SK-N-SH treated with all-trans-retinoic acid at 6 μM for 48 hours (cell line): Measurements from ENCODE around the gene RAET1G.

Experiments
- ATAC-seq: fragments of 200-7000 bp; cut with Tn5 transposase; 3 replicates; pipeline ENCODE4 v1.9.1; 2020; ENCODE audit warnings: mild to moderate bottlenecking, moderate library complexity
- ARNTL ChIP-seq: fragments of 450-650 bp; formaldehyde crosslinking; IDR thresholded peaks from 2 replicates; pipeline ENCODE4 v1.5.0; 2020; ENCODE audit warnings: low read depth, mild to moderate bottlenecking, moderate library complexity, borderline replicate concordance
- BACH2 ChIP-seq: fragments of 250-450 bp; sonication (Bioruptor Pico); IDR thresholded peaks from 2 replicates; pipeline ENCODE4 v1.9.0; 2021; ENCODE audit warnings: mild to moderate bottlenecking, borderline replicate concordance
- CSDC2 ChIP-seq: fragments of 250-450 bp; sonication (Bioruptor Pico); IDR thresholded peaks from 2 replicates; pipeline ENCODE4 v1.5.0; 2020; ENCODE audit warnings: mild to moderate bottlenecking, moderate library complexity
- ESRRG ChIP-seq: fragments of 250-450 bp; sonication (Bioruptor Pico); IDR thresholded peaks from 2 replicates; pipeline ENCODE4 v1.6.1; 2021; ENCODE audit warnings: mild to moderate bottlenecking
- GLIS3 ChIP-seq: fragments of 250-450 bp; sonication (Bioruptor Pico); IDR thresholded peaks from 2 replicates; pipeline ENCODE4 v1.5.0; 2020; ENCODE audit warnings: mild to moderate bottlenecking, moderate library complexity
- ISL1 ChIP-seq: fragments of 250-450 bp; sonication (Bioruptor Pico); IDR thresholded peaks from 2 replicates; pipeline ENCODE4 v2.1.2; 2022; ENCODE audit warnings: mild to moderate bottlenecking, moderate library complexity
- OSR1 ChIP-seq: fragments of 250-450 bp; sonication (Bioruptor Pico); IDR thresholded peaks from 2 replicates; pipeline ENCODE4 v1.8.0; 2022; ENCODE audit warnings: moderate library complexity, mild to moderate bottlenecking, inconsistent platforms
- PATZ1 ChIP-seq: fragments of 250-450 bp; sonication (Bioruptor Pico); IDR thresholded peaks from 2 replicates; pipeline ENCODE4 v1.8.0; 2020; ENCODE audit warnings: mild to moderate bottlenecking, moderate library complexity, borderline replicate concordance
- PPARA ChIP-seq: fragments of 250-450 bp; sonication (Bioruptor Pico); IDR thresholded peaks from 2 replicates; pipeline ENCODE4 v1.5.0; 2020; ENCODE audit warnings: mild to moderate bottlenecking, borderline replicate concordance
- RARB ChIP-seq: fragments of 250-450 bp; sonication (Bioruptor Pico); IDR thresholded peaks from 2 replicates; pipeline ENCODE4 v1.8.0; 2021; ENCODE audit warnings: mild to moderate bottlenecking, moderate library complexity
- SNAI2 ChIP-seq: fragments of 250-450 bp; sonication (Bioruptor Pico); IDR thresholded peaks from 2 replicates; pipeline ENCODE4 v1.5.0; 2020; ENCODE audit warnings: mild to moderate bottlenecking, moderate library complexity
- TCF4 ChIP-seq: fragments of 250-450 bp; sonication (Bioruptor Pico); IDR thresholded peaks from 2 replicates; pipeline ENCODE4 v1.8.0; 2021; ENCODE audit warnings: mild to moderate bottlenecking, moderate library complexity, borderline replicate concordance
- TOX ChIP-seq: fragments of 250-450 bp; sonication (Bioruptor Pico); IDR thresholded peaks from 2 replicates; pipeline ENCODE4 v1.8.0; 2021; ENCODE audit warnings: mild to moderate bottlenecking, moderate library complexity, borderline replicate concordance
- ZC3H10 ChIP-seq: fragments of 250-450 bp; sonication (Bioruptor Pico); IDR thresholded peaks from 2 replicates; pipeline ENCODE4 v1.5.1; 2021; ENCODE audit warnings: mild to moderate bottlenecking, moderate library complexity
- ZFP3 ChIP-seq: fragments of 250-450 bp; sonication (Bioruptor Pico); IDR thresholded peaks from 2 replicates; pipeline ENCODE4 v1.5.0; 2020; ENCODE audit warnings: mild to moderate bottlenecking, moderate library complexity
- ZFP30 ChIP-seq: fragments of 450-650 bp; formaldehyde crosslinking; IDR thresholded peaks from 2 replicates; pipeline ENCODE4 v1.5.0; 2022; ENCODE audit warnings: mild to moderate bottlenecking, moderate library complexity
- ZNF8 ChIP-seq: fragments of 450-650 bp; formaldehyde crosslinking; IDR thresholded peaks from 2 replicates; pipeline ENCODE4 v1.5.0; 2020; ENCODE audit warnings: mild to moderate bottlenecking, moderate library complexity
- TF ChIP-seq, protein P1 (sequence below): fragments of 250-450 bp; sonication (Bioruptor Pico); IDR thresholded peaks from 2 replicates; pipeline ENCODE4 v1.5.1; 2021; ENCODE audit warnings: mild to moderate bottlenecking, moderate library complexity
- TF ChIP-seq, protein P2 (sequence below): fragments of 250-450 bp; sonication (Bioruptor Pico); IDR thresholded peaks from 2 replicates; pipeline ENCODE4 v1.5.0; 2020; ENCODE audit warnings: mild to moderate bottlenecking, moderate library complexity
- TF ChIP-seq, protein P3 (sequence below): fragments of 250-450 bp; sonication (Bioruptor Pico); IDR thresholded peaks from 2 replicates; pipeline ENCODE4 v1.8.0; 2021; ENCODE audit warnings: low read depth, mild to moderate bottlenecking, moderate library complexity, borderline replicate concordance
- TF ChIP-seq, protein P4 (sequence below): fragments of 250-450 bp; sonication (Bioruptor Pico); IDR thresholded peaks from 2 replicates; pipeline ENCODE4 v1.5.1; 2020; ENCODE audit warnings: low read depth, mild to moderate bottlenecking, moderate library complexity

RAET1G gene

GRCh38 chr6:149900620-149901443 lies 22.1 kb downstream of the RAET1G start:
- no peak for ATAC-seq
- TF ChIP-seq ARNTL (CRISPR knock-in tag) (no peak), PATZ1 (no peak), RARB (CRISPR knock-in tag) (no peak), ZFP30 (CRISPR knock-in tag) (no peak), BACH2 (CRISPR knock-in tag) (no peak), ESRRG (no peak), ZNF8 (CRISPR knock-in tag) (no peak), ZFP3 (CRISPR knock-in tag) (no peak), ISL1 (CRISPR knock-in tag) (no peak), PPARA (CRISPR knock-in tag) (no peak), GLIS3 (no peak), TCF4 (CRISPR knock-in tag) (no peak)
- TF ChIP-seq, protein P1, sequence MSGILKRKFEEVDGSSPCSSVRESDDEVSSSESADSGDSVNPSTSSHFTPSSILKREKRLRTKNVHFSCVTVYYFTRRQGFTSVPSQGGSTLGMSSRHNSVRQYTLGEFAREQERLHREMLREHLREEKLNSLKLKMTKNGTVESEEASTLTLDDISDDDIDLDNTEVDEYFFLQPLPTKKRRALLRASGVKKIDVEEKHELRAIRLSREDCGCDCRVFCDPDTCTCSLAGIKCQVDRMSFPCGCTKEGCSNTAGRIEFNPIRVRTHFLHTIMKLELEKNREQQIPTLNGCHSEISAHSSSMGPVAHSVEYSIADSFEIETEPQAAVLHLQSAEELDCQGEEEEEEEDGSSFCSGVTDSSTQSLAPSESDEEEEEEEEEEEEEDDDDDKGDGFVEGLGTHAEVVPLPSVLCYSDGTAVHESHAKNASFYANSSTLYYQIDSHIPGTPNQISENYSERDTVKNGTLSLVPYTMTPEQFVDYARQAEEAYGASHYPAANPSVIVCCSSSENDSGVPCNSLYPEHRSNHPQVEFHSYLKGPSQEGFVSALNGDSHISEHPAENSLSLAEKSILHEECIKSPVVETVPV (CRISPR knock-in tag): no peak
- TF ChIP-seq, protein P2, sequence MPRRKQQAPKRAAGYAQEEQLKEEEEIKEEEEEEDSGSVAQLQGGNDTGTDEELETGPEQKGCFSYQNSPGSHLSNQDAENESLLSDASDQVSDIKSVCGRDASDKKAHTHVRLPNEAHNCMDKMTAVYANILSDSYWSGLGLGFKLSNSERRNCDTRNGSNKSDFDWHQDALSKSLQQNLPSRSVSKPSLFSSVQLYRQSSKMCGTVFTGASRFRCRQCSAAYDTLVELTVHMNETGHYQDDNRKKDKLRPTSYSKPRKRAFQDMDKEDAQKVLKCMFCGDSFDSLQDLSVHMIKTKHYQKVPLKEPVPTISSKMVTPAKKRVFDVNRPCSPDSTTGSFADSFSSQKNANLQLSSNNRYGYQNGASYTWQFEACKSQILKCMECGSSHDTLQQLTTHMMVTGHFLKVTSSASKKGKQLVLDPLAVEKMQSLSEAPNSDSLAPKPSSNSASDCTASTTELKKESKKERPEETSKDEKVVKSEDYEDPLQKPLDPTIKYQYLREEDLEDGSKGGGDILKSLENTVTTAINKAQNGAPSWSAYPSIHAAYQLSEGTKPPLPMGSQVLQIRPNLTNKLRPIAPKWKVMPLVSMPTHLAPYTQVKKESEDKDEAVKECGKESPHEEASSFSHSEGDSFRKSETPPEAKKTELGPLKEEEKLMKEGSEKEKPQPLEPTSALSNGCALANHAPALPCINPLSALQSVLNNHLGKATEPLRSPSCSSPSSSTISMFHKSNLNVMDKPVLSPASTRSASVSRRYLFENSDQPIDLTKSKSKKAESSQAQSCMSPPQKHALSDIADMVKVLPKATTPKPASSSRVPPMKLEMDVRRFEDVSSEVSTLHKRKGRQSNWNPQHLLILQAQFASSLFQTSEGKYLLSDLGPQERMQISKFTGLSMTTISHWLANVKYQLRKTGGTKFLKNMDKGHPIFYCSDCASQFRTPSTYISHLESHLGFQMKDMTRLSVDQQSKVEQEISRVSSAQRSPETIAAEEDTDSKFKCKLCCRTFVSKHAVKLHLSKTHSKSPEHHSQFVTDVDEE (CRISPR knock-in tag): no peak
- TF ChIP-seq, protein P3, sequence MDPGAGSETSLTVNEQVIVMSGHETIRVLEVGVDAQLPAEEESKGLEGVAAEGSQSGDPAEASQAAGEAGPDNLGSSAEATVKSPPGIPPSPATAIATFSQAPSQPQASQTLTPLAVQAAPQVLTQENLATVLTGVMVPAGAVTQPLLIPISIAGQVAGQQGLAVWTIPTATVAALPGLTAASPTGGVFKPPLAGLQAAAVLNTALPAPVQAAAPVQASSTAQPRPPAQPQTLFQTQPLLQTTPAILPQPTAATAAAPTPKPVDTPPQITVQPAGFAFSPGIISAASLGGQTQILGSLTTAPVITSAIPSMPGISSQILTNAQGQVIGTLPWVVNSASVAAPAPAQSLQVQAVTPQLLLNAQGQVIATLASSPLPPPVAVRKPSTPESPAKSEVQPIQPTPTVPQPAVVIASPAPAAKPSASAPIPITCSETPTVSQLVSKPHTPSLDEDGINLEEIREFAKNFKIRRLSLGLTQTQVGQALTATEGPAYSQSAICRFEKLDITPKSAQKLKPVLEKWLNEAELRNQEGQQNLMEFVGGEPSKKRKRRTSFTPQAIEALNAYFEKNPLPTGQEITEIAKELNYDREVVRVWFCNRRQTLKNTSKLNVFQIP (CRISPR knock-in tag): no peak

GRCh38 chr6:149899926-149900619 lies 22.8 kb downstream of the RAET1G start:
- ATAC-seq: no peak
- TF ChIP-seq PATZ1 (no peak), SNAI2 (CRISPR knock-in tag) (no peak), ZC3H10 (CRISPR knock-in tag) (no peak), GLIS3 (no peak), PPARA (CRISPR knock-in tag) (no peak), ESRRG (no peak), RARB (CRISPR knock-in tag) (no peak), TCF4 (CRISPR knock-in tag) (no peak), ARNTL (CRISPR knock-in tag) (no peak), ZFP3 (CRISPR knock-in tag) (no peak), TOX (CRISPR knock-in tag) (no peak), OSR1 (CRISPR knock-in tag) (no peak), CSDC2 (CRISPR knock-in tag) (no peak)
- TF ChIP-seq, protein P4, sequence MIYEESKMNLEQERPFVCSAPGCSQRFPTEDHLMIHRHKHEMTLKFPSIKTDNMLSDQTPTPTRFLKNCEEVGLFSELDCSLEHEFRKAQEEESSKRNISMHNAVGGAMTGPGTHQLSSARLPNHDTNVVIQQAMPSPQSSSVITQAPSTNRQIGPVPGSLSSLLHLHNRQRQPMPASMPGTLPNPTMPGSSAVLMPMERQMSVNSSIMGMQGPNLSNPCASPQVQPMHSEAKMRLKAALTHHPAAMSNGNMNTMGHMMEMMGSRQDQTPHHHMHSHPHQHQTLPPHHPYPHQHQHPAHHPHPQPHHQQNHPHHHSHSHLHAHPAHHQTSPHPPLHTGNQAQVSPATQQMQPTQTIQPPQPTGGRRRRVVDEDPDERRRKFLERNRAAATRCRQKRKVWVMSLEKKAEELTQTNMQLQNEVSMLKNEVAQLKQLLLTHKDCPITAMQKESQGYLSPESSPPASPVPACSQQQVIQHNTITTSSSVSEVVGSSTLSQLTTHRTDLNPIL: no peak
- TF ChIP-seq, protein P2 (CRISPR knock-in tag): no peak
- TF ChIP-seq, protein P3 (CRISPR knock-in tag): no peak
